CMK (cell line): ENCODE measurements around the gene ACTMAP.

ENCODE experiments used
- DNase-seq: peaks from one replicate; pipeline ENCODE4 v3.0.0-alpha.2; 2010; ENCODE audit warnings: low read depth

The ACTMAP gene

GRCh38 chr19:40693150-40693788 lies 57.0 kb downstream of the ACTMAP start:
- DNase-seq = no peak

- DNase-seq = no peak
These were observed 58.1 kb downstream of the ACTMAP start for GRCh38 chr19:40692212-40692551.

GRCh38 chr19:40691421-40692211 lies 58.7 kb downstream of the ACTMAP start:
- no peak for DNase-seq
